ENCODE data around the gene STAG1.

DNA sequence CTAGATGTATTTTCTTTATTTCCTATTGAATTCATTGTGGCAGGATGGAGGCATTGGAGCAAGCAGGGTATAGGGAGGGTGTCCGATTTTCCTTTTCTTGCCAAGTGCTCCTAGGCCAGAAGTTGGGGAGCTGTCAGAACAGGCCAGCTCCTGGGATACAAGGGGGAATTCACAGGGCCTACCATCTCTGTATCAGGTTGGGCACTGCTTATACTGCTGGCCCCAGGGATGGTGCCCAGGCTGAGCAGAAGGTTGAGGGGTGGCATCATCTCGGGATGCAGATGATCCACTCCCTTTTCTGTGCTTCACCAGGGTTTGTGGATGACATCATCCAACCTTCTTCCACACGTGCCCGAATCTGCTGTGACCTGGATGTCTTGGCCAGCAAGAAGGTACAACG lies 422.6 kb downstream of the STAG1 start:
- TF ChIP-seq CTCF (IDR thresholded peaks at IDR 0.05; ENCODE audit: low read depth, low read length), result no peak
- no peak for TF ChIP-seq EZH2phosphoT487 (IDR thresholded peaks at IDR 0.05; ENCODE audit: low read depth)

Measured in OCI-LY3 (cell line).